HepG2 (cell line): Measurements from ENCODE around the gene NFKB2. TPM values are rescaled to one million over a fixed set of nuclear protein-coding genes. Genes with fewer than 3 reads are reported as not detected.
A peak's percentile ranks its signal among the peaks of the same experiment; 100 is the strongest.

Experiments
- CEBPB ChIP-seq: IDR thresholded peaks from 2 replicates; pipeline ENCODE4 v1.6.1; 2011; ENCODE audit warnings: low read depth, low read length, improper control_type of control experiment, borderline replicate concordance
- CHD2 ChIP-seq: IDR thresholded peaks from 2 replicates; pipeline ENCODE4 v1.6.1; 2011; ENCODE audit warnings: low read depth, low read length, improper control_type of control experiment
- CREM ChIP-seq, 2 experiments: sonication (generic) in 1 of 2; formaldehyde crosslinking in 1 of 2; IDR thresholded peaks; 2 replicates each; pipeline versions ENCODE4 v1.4.0 to v1.6.1; 2016 to 2020; ENCODE audit warnings: antibody characterized with exemption in 1 of 2, mild to moderate bottlenecking in 1 of 2, missing genetic modification reagents in 1 of 2
- DR1 ChIP-seq: sonication (generic); formaldehyde crosslinking; IDR thresholded peaks from 2 replicates; pipeline ENCODE4 v1.8.0; 2021; ENCODE audit warnings: mild to moderate bottlenecking, missing genetic modification reagents, inconsistent platforms
- E2F2 ChIP-seq: sonication (generic); formaldehyde crosslinking; IDR thresholded peaks from 2 replicates; pipeline ENCODE4 v1.4.0; 2020; ENCODE audit warnings: missing genetic modification reagents, borderline replicate concordance
- ETV6 ChIP-seq: sonication (generic); formaldehyde crosslinking; conservative IDR thresholded peaks from 2 replicates; pipeline ENCODE4 v1.4.0; 2020; ENCODE audit warnings: missing genetic modification reagents
- HIC2 ChIP-seq: sonication (generic); formaldehyde crosslinking; IDR thresholded peaks from 2 replicates; pipeline ENCODE4 v1.9.0; 2022; ENCODE audit warnings: low read depth, missing genetic modification reagents
- MNT ChIP-seq: fragments of 450-650 bp; IDR thresholded peaks from 2 replicates; pipeline ENCODE4 v1.6.1; 2016
- SP140L ChIP-seq: sonication (generic); formaldehyde crosslinking; IDR thresholded peaks from 2 replicates; pipeline ENCODE4 v1.4.0; 2020; ENCODE audit warnings: missing genetic modification reagents, borderline replicate concordance
- TCF12 ChIP-seq, 2 experiments: fragments of 450-650 bp in 1 of 2; sonication (generic) in 1 of 2; formaldehyde crosslinking in 1 of 2; IDR thresholded peaks; 2 replicates each; pipeline versions ENCODE4 v1.6.1 to v1.8.0; 2017 to 2022; ENCODE audit warnings: antibody characterized with exemption in 1 of 2, mild to moderate bottlenecking in 1 of 2, missing genetic modification reagents in 1 of 2, moderate library complexity in 1 of 2
- ZFP82 ChIP-seq: sonication (generic); formaldehyde crosslinking; IDR thresholded peaks from 2 replicates; pipeline ENCODE4 v1.5.1; 2020; ENCODE audit warnings: mild to moderate bottlenecking, missing genetic modification reagents, borderline replicate concordance
- ZNF749 ChIP-seq: sonication (generic); formaldehyde crosslinking; IDR thresholded peaks from 2 replicates; pipeline ENCODE4 v1.8.0; 2022; ENCODE audit warnings: mild to moderate bottlenecking, missing genetic modification reagents, moderate library complexity, borderline replicate concordance
- ZNF83 ChIP-seq: sonication (generic); formaldehyde crosslinking; IDR thresholded peaks from 2 replicates; pipeline ENCODE4 v1.4.0; 2020; ENCODE audit warnings: missing genetic modification reagents, mild to moderate bottlenecking, borderline replicate concordance
- ZZZ3 ChIP-seq: sonication (generic); formaldehyde crosslinking; IDR thresholded peaks from 2 replicates; pipeline ENCODE4 v1.4.0; 2020; ENCODE audit warnings: missing genetic modification reagents, mild to moderate bottlenecking, borderline replicate concordance
- polyA plus RNA-seq, 8 experiments: library from polyadenylated mRNA; depleted of rRNA in 3 of 8; stranded (reverse) in 7 of 8; unstranded in 1 of 8; fragments of >200 nt; fragmentation: Illumina TruSeq in 4 of 8; extraction: Trizol in 4 of 8; gene quantifications; 2 replicates each; pipeline versions ENCODE4 v1.2.1 to v1.2.3, GENCODE V29; 2011 to 2016; ENCODE audit warnings: low read depth in 4 of 8, missing spikeins in 1 of 8, mixed read lengths in 1 of 8; ENCODE audit not compliant: insufficient read depth in 1 of 8
- total RNA-seq, 5 experiments: library from RNA; depleted of rRNA; stranded (reverse); fragments of >200 nt; fragmentation: Illumina TruSeq; extraction: Trizol; gene quantifications; 2 replicates each; pipeline ENCODE4 v1.2.3, GENCODE V29; 2016; ENCODE audit warnings: low read depth in 1 of 5
- TF ChIP-seq, protein P1 (sequence below): IDR thresholded peaks from 2 replicates; pipeline ENCODE4 v1.6.1; 2016; ENCODE audit warnings: mild to moderate bottlenecking, missing biosample characterization, missing genetic modification reagents
- TF ChIP-seq, protein P2 (sequence below), 2 experiments: sonication (generic) in 1 of 2; formaldehyde crosslinking in 1 of 2; IDR thresholded peaks; 2 replicates each; pipeline versions ENCODE4 v1.5.1 to v1.6.1; 2011 to 2020; ENCODE audit warnings: borderline replicate concordance in 1 of 2, low read depth in 1 of 2, low read length in 1 of 2, mild to moderate bottlenecking in 1 of 2, missing genetic modification reagents in 1 of 2, moderate library complexity in 1 of 2
- TF ChIP-seq, protein P3 (sequence below): sonication (generic); formaldehyde crosslinking; conservative IDR thresholded peaks from 2 replicates; pipeline ENCODE4 v1.4.0; 2020; ENCODE audit warnings: missing genetic modification reagents

NFKB2 gene
- total and polyA plus RNA-seq, 2 of the 13 experiments (the other 11 are each of a cell fraction or from before 2014, with no cell fraction given) = 7.7 to 12.5 TPM

- 0 out of 2 replicates have a peak, but pooled peaks have one; percentile 7 for TF ChIP-seq CREM (IDR thresholded peaks at IDR 0.05)
- TF ChIP-seq CREM (CRISPR knock-in tag; IDR thresholded peaks at IDR 0.05) = 0 out of 2 replicates have a peak, but pooled peaks have one; percentile 6
- TF ChIP-seq SP140L = 0 out of 2 replicates have a peak, but pooled peaks have one; percentile 84
- TF ChIP-seq CEBPB = no peak
- TF ChIP-seq TCF12 (IDR thresholded peaks at IDR 0.05) = no peak
- TF ChIP-seq TCF12 (CRISPR knock-in tag; IDR thresholded peaks at IDR 0.05) = no peak
- peak; percentile 86; the same call in 1 of the 2 replicates for TF ChIP-seq ZNF749 (CRISPR knock-in tag)
- TF ChIP-seq, protein P1, sequence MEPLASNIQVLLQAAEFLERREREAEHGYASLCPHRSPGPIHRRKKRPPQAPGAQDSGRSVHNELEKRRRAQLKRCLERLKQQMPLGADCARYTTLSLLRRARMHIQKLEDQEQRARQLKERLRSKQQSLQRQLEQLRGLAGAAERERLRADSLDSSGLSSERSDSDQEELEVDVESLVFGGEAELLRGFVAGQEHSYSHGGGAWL = peak; percentile 92
- TF ChIP-seq ZZZ3 (CRISPR knock-in tag) = peak; percentile 71; the same call in 1 of the 2 replicates
- peak; percentile 28; the same call in 1 of the 2 replicates for TF ChIP-seq HIC2 (CRISPR knock-in tag)
- peak; percentile 37; the same call in 1 of the 2 replicates for TF ChIP-seq DR1 (CRISPR knock-in tag)
- TF ChIP-seq, protein P2, sequence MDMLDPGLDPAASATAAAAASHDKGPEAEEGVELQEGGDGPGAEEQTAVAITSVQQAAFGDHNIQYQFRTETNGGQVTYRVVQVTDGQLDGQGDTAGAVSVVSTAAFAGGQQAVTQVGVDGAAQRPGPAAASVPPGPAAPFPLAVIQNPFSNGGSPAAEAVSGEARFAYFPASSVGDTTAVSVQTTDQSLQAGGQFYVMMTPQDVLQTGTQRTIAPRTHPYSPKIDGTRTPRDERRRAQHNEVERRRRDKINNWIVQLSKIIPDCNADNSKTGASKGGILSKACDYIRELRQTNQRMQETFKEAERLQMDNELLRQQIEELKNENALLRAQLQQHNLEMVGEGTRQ (IDR thresholded peaks at IDR 0.05; ENCODE audit: low read depth, low read length) = no peak
- TF ChIP-seq, protein P2 (CRISPR knock-in tag; IDR thresholded peaks at IDR 0.05; ENCODE audit: borderline replicate concordance) = no peak
- no peak for TF ChIP-seq CHD2
- peak; percentile 21; the same call in 1 of the 2 replicates for TF ChIP-seq ZFP82 (CRISPR knock-in tag)
- peak; percentile 64; the same call in 1 of the 2 replicates for TF ChIP-seq E2F2
- TF ChIP-seq MNT = peak; percentile 28; the same call in 1 of the 2 replicates
- peak; percentile 83 for TF ChIP-seq ETV6
- peak; percentile 72; the same call in 1 of the 2 replicates for TF ChIP-seq ZNF83 (CRISPR knock-in tag)
- TF ChIP-seq, protein P3, sequence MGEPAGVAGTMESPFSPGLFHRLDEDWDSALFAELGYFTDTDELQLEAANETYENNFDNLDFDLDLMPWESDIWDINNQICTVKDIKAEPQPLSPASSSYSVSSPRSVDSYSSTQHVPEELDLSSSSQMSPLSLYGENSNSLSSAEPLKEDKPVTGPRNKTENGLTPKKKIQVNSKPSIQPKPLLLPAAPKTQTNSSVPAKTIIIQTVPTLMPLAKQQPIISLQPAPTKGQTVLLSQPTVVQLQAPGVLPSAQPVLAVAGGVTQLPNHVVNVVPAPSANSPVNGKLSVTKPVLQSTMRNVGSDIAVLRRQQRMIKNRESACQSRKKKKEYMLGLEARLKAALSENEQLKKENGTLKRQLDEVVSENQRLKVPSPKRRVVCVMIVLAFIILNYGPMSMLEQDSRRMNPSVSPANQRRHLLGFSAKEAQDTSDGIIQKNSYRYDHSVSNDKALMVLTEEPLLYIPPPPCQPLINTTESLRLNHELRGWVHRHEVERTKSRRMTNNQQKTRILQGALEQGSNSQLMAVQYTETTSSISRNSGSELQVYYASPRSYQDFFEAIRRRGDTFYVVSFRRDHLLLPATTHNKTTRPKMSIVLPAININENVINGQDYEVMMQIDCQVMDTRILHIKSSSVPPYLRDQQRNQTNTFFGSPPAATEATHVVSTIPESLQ = peak; percentile 87; the same call in 1 of the 2 replicates
Observed at GRCh38 chr10:102422545-102423129, 27.1 kb downstream of the NFKB2 start (continued).
